Thyroid gland (tissue), 4 donors: Measurements from ENCODE around the gene XDH. TPM values are rescaled to one million over a fixed set of nuclear protein-coding genes. Genes with fewer than 3 reads are reported as not detected.

ENCODE experiments used
- DNase-seq, 2 donors: peaks; one replicate each; pipeline ENCODE4 v3.0.0-alpha.2; 2019
- H3K27ac ChIP-seq, 3 donors: fragments of 200-600 bp; sonication (generic); 1 replicate in 2 of 3; 2 replicates in 1 of 3; pipeline ENCODE4 v1.5.1; 2016 to 2019; ENCODE audit warnings: mild to moderate bottlenecking in 1 of 3, moderate library complexity in 1 of 3
- H3K27me3 ChIP-seq: fragments of 200-600 bp; sonication (generic); one replicate; pipeline ENCODE4 v1.5.1; 2019
- H3K36me3 ChIP-seq, 2 donors: fragments of 200-600 bp; sonication (generic); one replicate each; pipeline ENCODE4 v1.5.1; 2016 to 2019
- H3K4me1 ChIP-seq, 2 donors: fragments of 200-600 bp; sonication (generic); one replicate each; pipeline ENCODE4 v1.5.1; 2017 to 2019
- H3K4me3 ChIP-seq, 3 donors: fragments of 200-600 bp; sonication (generic); replicated peaks in 1 of 3; 1 replicate in 2 of 3; 2 replicates in 1 of 3; pipeline ENCODE4 v1.5.1; 2016; ENCODE audit warnings: mild to moderate bottlenecking in 1 of 3
- H3K9me3 ChIP-seq: fragments of 200-600 bp; sonication (generic); one replicate; pipeline ENCODE4 v1.5.1; 2017
- POLR2A ChIP-seq, 2 donors: fragments of 450-650 bp; IDR thresholded peaks; one replicate each; pipeline ENCODE4 v1.6.1; 2017; ENCODE audit warnings: antibody characterized with exemption in 2 of 2, mild to moderate bottlenecking in 2 of 2, moderate library complexity in 1 of 2
- WGBS, 2 donors: methylation state at CpG; one replicate each; pipeline ENCODE4 v1.1.5; 2017; 5-methylcytosine and 5-hydroxymethylcytosine counted together
- intact Hi-C: fragments of 100-400 bp; cut with DNase I; formaldehyde crosslinking; loops from one replicate; pipeline ENCODE4 v1.15.1; 2023
- total RNA-seq, 4 donors: library from RNA; depleted of rRNA; stranded (reverse); fragments of >200 nt; gene quantifications; one replicate each; pipeline ENCODE4 v1.2.3, GENCODE V29; 2016
- TF ChIP-seq, protein P1 (sequence below), 6 experiments: fragments of 200-600 bp in 3 of 6; fragments of 450-650 bp in 3 of 6; sonication (generic) in 3 of 6; IDR thresholded peaks; one replicate each; pipeline ENCODE4 v1.5.1; 2016 to 2019; ENCODE audit warnings: antibody characterized with exemption in 6 of 6, mild to moderate bottlenecking in 2 of 6, inconsistent platforms in 1 of 6, moderate library complexity in 1 of 6

XDH gene
- total RNA-seq, 4 donors from 2014 or later = 0.13 to 2.6 (median 1.9) TPM; not detected in 1

DNA sequence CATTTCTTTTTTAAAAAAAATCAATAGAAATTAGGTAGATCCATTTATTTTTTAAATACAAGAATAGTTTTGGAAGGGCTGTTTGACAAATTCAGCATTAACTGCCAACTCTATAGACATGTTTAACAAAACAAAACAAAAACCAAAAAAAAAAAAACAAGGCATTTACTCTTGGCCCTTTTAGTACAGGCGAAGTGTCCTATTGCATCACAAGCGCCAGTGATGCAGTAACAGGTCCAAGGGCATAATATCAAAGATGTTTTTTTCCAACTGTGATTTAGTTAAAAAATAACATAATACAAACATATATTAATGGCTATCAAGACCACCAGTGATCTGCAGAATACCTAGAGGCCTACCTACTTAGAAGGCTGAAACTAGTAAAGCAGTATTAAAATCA lies 55.3 kb downstream of the XDH start:
- no peak for TF ChIP-seq POLR2A (IDR thresholded peaks at IDR 0.05)
- Histone ChIP-seq H3K4me1 (no peaks in the 10 kb centered on the region), H3K27me3 (no peaks in the 10 kb centered on the region), H3K27ac (no peak overlapping the region), H3K36me3 (no peaks in the 10 kb centered on the region), H3K9me3 (no peaks in the 10 kb centered on the region), H3K4me3 (no peak overlapping the region)
- intact Hi-C loops = no loop called here
- 94 to 96% methylated on average over 2 of the region's 2 CpGs for WGBS, 2 donors
- DNase-seq = no peak

DNA sequence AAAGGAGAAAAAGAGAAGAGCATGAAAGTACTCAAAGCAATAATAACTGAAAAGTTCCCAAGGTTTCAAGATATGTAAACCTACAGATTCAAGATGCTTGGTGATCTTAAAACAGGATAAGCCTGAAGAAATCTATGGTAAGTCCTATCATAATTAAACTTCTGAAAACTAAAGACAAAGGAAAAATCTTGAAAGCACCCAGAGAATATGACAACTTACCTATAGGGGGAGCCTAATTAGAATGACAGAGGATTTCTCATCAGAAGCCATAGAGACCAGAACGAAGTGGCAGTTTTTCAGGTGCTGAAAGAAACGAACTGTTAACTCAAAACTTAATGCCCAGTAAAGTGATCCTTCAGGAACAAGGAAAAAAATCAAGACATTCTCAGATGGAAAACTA lies 59.7 kb downstream of the XDH start:
- H3K27ac ChIP-seq = no peak overlapping the region
- intact Hi-C loops = no loop called here
- H3K4me1 ChIP-seq = no peaks in the 10 kb centered on the region
- no peak overlapping the region for H3K4me3 ChIP-seq
- H3K36me3 ChIP-seq = no peaks in the 10 kb centered on the region
- no peak for DNase-seq
- no peaks in the 10 kb centered on the region for H3K27me3 ChIP-seq
- no peak for TF ChIP-seq POLR2A (IDR thresholded peaks at IDR 0.05)
- no peaks in the 10 kb centered on the region for H3K9me3 ChIP-seq
- WGBS, 2 donors = 16 to 21% methylated on average over 2 of the region's 2 CpGs

DNA sequence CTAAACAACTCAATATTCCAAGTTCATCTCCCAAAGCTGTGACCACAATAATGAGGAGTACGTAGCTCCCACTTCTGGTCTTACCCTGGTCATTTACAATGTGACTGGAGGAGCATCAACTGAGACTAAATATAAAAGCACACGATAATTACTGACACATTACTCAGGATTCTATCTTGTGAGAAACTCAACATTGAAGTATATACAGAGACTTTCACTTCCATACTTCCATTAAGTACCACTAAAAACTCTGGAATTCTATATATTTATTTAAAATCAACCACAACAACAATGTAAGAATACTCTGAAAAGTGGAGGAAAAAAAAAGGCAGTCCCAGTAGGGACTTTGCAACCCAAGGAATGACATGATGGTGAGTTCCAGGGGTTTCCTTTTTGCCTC lies 61.4 kb downstream of the XDH start:
- H3K9me3 ChIP-seq = no peaks in the 10 kb centered on the region
- TF ChIP-seq POLR2A (IDR thresholded peaks at IDR 0.05) = no peak
- TF ChIP-seq, protein P1, sequence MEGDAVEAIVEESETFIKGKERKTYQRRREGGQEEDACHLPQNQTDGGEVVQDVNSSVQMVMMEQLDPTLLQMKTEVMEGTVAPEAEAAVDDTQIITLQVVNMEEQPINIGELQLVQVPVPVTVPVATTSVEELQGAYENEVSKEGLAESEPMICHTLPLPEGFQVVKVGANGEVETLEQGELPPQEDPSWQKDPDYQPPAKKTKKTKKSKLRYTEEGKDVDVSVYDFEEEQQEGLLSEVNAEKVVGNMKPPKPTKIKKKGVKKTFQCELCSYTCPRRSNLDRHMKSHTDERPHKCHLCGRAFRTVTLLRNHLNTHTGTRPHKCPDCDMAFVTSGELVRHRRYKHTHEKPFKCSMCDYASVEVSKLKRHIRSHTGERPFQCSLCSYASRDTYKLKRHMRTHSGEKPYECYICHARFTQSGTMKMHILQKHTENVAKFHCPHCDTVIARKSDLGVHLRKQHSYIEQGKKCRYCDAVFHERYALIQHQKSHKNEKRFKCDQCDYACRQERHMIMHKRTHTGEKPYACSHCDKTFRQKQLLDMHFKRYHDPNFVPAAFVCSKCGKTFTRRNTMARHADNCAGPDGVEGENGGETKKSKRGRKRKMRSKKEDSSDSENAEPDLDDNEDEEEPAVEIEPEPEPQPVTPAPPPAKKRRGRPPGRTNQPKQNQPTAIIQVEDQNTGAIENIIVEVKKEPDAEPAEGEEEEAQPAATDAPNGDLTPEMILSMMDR (IDR thresholded peaks at IDR 0.05) = no peak
- H3K4me1 ChIP-seq = no peaks in the 10 kb centered on the region
- no peak for DNase-seq
- H3K27ac ChIP-seq = no peak overlapping the region
- intact Hi-C loops = no loop called here
- H3K36me3 ChIP-seq = no peaks in the 10 kb centered on the region
- WGBS, 2 donors = 86% methylated on average over 2 of the region's 2 CpGs
- no peak overlapping the region for H3K4me3 ChIP-seq
- no peaks in the 10 kb centered on the region for H3K27me3 ChIP-seq

DNA sequence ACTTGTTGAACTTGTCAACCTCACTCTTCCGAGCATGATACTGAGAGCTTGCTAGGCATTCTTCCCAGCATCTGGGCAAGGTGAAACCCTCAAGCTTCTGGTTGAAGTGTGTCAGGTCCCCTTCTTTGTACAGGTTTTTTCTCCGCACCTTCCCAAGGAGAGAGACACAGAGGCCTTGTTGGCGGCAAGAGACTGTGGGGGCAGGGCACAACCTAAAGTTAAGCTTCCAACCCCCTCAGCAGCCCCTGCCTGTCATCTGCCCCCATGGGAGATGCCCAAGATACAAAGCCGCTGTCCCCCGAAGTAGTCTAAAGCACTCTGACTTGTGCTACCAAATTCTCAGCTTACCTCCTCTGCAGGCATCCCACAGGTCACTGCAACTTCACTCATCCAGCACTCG lies 64.9 kb downstream of the XDH start:
- Histone ChIP-seq H3K9me3 (no peaks in the 10 kb centered on the region), H3K27ac (no peak overlapping the region), H3K4me1 (no peaks in the 10 kb centered on the region), H3K36me3 (no peaks in the 10 kb centered on the region), H3K4me3 (no peak overlapping the region), H3K27me3 (no peaks in the 10 kb centered on the region)
- DNase-seq = no peak
- no peak for TF ChIP-seq POLR2A (IDR thresholded peaks at IDR 0.05)
- TF ChIP-seq, protein P1 (IDR thresholded peaks at IDR 0.05) = no peak
- 73 to 87% methylated on average over 6 of the region's 6 CpGs for WGBS, 2 donors
- intact Hi-C loops = no loop called here

DNA sequence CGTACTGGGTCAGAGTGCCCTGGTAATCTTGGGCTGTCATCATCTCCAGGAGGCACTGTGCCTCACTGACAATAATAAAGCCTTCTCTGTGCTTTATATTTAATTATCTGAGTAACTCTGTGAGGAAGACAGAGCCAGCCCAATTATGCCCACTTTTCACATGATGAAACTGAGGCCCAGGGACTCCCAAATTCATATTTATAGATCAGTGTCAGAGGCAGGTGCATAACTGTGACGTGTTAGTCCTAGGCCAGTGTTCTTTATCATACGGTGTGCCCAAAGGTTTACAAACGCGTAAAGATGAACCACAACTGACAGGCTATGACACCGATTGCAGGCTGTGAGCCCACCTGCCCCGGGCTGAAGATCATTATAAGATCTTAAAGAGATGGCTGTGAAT lies 65.4 kb downstream of the XDH start:
- TF ChIP-seq, protein P1 (IDR thresholded peaks at IDR 0.05) = no peak
- TF ChIP-seq POLR2A (IDR thresholded peaks at IDR 0.05) = no peak
- WGBS, 2 donors = 93 to 95% methylated on average over 7 of the region's 7 CpGs
- no peaks in the 10 kb centered on the region for H3K4me1 ChIP-seq
- H3K27ac ChIP-seq = no peak overlapping the region
- DNase-seq = no peak
- no peaks in the 10 kb centered on the region for H3K27me3 ChIP-seq
- H3K36me3 ChIP-seq = no peaks in the 10 kb centered on the region
- no peaks in the 10 kb centered on the region for H3K9me3 ChIP-seq
- no peak overlapping the region for H3K4me3 ChIP-seq
- intact Hi-C loops = no loop called here

DNA sequence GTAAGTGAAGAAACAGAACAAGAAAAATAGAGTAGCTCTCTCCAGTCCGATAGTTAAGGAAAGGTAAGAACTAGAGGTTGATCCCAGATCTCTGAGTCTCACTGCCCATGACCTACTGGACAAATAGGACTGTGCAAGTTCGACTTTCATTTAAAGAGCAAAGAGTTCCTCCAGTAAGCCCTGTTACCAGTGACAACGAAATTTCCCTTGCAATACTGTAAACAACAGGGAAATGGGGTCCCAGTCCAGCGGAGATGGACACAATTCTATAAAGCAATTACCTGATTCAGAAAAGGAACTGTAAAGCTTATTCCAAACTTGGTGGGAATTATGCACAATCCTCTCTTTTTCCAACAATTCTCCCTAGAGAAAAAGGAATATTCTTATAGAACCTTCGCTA lies 65.9 kb downstream of the XDH start:
- no peak for DNase-seq
- Histone ChIP-seq H3K36me3 (no peaks in the 10 kb centered on the region), H3K27me3 (no peaks in the 10 kb centered on the region), H3K4me3 (no peak overlapping the region), H3K4me1 (no peaks in the 10 kb centered on the region), H3K9me3 (no peaks in the 10 kb centered on the region), H3K27ac (no peak overlapping the region)
- intact Hi-C loops = no loop called here
- TF ChIP-seq, protein P1 (IDR thresholded peaks at IDR 0.05) = no peak
- TF ChIP-seq POLR2A (IDR thresholded peaks at IDR 0.05) = no peak
- WGBS, 2 donors = 76 to 85% methylated on average over 5 of the region's 5 CpGs
